Uterus (tissue), 4 donors: ENCODE data around the gene EPHB2. TPM values are rescaled to one million over a fixed set of nuclear protein-coding genes. Genes with fewer than 3 reads are reported as not detected.

Source experiments
- DNase-seq, 2 donors: peaks; one replicate each; pipeline ENCODE4 v3.0.0-alpha.2; 2019 to 2020
- H3K27ac ChIP-seq, 2 donors: fragments of 200-600 bp; sonication (generic); 1 replicate in 1 of 2; 2 replicates in 1 of 2; pipeline ENCODE4 v1.5.1; 2016 to 2018
- H3K27me3 ChIP-seq, 2 donors: fragments of 200-600 bp; sonication (generic); one replicate each; pipeline ENCODE4 v1.5.1; 2018 to 2019; ENCODE audit warnings: control low read depth in 1 of 2
- H3K36me3 ChIP-seq, 2 donors: fragments of 200-600 bp; sonication (generic); one replicate each; pipeline ENCODE4 v1.5.1; 2019; ENCODE audit warnings: control low read depth in 1 of 2
- H3K4me1 ChIP-seq, 2 donors: fragments of 200-600 bp; sonication (generic); one replicate each; pipeline ENCODE4 v1.5.1; 2018 to 2019; ENCODE audit warnings: control low read depth in 1 of 2
- H3K4me3 ChIP-seq, 2 donors: fragments of 200-600 bp; sonication (generic); 1 replicate in 1 of 2; 2 replicates in 1 of 2; pipeline ENCODE4 v1.5.1; 2018 to 2019; ENCODE audit warnings: mild to moderate bottlenecking in 1 of 2
- H3K9me3 ChIP-seq, 2 donors: fragments of 200-600 bp; sonication (generic); one replicate each; pipeline ENCODE4 v1.5.1; 2019; ENCODE audit warnings: control low read depth in 1 of 2
- POLR2A ChIP-seq, 2 donors: fragments of 450-650 bp; IDR thresholded peaks; one replicate each; pipeline ENCODE4 v1.6.1; 2016; ENCODE audit warnings: antibody characterized with exemption in 2 of 2, mild to moderate bottlenecking in 1 of 2, moderate library complexity in 1 of 2
- intact Hi-C: fragments of 100-400 bp; cut with DNase I; formaldehyde crosslinking; loops from one replicate; pipeline ENCODE4 v1.15.1; 2023; ENCODE audit warnings: low total_unique reads
- total RNA-seq, 4 donors: library from RNA; depleted of rRNA in 3 of 4; stranded (reverse); fragments of >200 nt in 3 of 4; gene quantifications; one replicate each; pipeline versions ENCODE4 v1.1.0 to v1.2.4, GENCODE V29; 2014 to 2023
- TF ChIP-seq, protein P1 (sequence below), 4 experiments: fragments of 200-600 bp in 2 of 4; fragments of 450-650 bp in 2 of 4; sonication (generic) in 2 of 4; IDR thresholded peaks; one replicate each; pipeline ENCODE4 v1.5.1; 2016 to 2019; ENCODE audit warnings: antibody characterized with exemption in 4 of 4, mild to moderate bottlenecking in 2 of 4, moderate library complexity in 1 of 4
- donor health status: DM: yes; HTN: yes; CAD: no.

Gene EPHB2
- total RNA-seq, 4 donors from 2014 or later, result under 0.01 to 49.6 (median 2.2) TPM

DNA sequence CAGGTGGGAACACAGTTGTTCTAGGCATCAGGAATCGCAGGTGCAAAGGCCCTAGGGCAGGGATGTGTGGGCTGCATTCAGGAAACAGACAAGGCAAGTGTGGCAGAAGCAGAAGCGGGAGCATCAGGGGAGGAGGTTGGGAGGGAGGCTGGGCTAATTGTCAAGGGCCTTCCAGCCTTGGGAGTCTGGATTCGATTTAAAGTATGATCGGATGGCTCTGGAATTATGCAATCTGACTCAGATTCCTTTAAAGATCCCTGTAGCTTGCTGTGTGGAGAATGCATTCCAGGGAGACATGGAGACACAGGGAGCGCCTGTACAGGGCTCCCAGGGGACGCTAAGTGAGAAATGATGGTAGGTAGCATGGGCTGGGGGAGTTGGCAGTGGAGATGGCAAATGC lies 175.6 kb downstream of the EPHB2 start:
- no peak for DNase-seq
- Histone ChIP-seq H3K4me3 (no peak overlapping the region), H3K4me1 (no peaks in the 10 kb centered on the region), H3K27ac (no peak overlapping the region), H3K36me3 (no peaks in the 10 kb centered on the region), H3K9me3 (no peaks in the 10 kb centered on the region), H3K27me3 (no peaks in the 10 kb centered on the region)
- TF ChIP-seq, protein P1, sequence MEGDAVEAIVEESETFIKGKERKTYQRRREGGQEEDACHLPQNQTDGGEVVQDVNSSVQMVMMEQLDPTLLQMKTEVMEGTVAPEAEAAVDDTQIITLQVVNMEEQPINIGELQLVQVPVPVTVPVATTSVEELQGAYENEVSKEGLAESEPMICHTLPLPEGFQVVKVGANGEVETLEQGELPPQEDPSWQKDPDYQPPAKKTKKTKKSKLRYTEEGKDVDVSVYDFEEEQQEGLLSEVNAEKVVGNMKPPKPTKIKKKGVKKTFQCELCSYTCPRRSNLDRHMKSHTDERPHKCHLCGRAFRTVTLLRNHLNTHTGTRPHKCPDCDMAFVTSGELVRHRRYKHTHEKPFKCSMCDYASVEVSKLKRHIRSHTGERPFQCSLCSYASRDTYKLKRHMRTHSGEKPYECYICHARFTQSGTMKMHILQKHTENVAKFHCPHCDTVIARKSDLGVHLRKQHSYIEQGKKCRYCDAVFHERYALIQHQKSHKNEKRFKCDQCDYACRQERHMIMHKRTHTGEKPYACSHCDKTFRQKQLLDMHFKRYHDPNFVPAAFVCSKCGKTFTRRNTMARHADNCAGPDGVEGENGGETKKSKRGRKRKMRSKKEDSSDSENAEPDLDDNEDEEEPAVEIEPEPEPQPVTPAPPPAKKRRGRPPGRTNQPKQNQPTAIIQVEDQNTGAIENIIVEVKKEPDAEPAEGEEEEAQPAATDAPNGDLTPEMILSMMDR (IDR thresholded peaks at IDR 0.05), result no peak
- no peak for TF ChIP-seq POLR2A (IDR thresholded peaks at IDR 0.05)
- intact Hi-C loops, result no loop called here

DNA sequence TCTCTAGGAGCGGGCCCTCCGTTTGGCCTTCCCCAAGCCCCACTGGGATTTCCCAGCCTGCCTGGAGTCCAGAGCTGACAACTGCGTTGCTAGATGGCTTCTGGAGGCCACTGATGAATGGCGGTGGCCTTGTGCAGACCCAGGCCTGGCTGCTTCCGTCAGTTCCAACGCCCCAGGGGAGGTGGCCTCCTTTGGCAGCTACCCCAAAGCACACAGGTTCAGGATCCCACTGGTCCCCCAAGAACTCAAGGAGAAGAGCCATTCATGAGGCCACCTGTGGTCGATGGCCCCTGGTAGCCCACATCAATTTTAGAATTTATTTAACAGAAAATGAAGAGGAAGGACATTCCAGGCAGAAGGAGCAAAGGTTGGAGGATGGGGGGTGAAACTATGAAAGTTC lies 176.9 kb downstream of the EPHB2 start:
- H3K27me3 ChIP-seq, result no peaks in the 10 kb centered on the region
- TF ChIP-seq, protein P1 (IDR thresholded peaks at IDR 0.05), result no peak
- TF ChIP-seq POLR2A (IDR thresholded peaks at IDR 0.05), result no peak
- intact Hi-C loops, result no loop called here

DNA sequence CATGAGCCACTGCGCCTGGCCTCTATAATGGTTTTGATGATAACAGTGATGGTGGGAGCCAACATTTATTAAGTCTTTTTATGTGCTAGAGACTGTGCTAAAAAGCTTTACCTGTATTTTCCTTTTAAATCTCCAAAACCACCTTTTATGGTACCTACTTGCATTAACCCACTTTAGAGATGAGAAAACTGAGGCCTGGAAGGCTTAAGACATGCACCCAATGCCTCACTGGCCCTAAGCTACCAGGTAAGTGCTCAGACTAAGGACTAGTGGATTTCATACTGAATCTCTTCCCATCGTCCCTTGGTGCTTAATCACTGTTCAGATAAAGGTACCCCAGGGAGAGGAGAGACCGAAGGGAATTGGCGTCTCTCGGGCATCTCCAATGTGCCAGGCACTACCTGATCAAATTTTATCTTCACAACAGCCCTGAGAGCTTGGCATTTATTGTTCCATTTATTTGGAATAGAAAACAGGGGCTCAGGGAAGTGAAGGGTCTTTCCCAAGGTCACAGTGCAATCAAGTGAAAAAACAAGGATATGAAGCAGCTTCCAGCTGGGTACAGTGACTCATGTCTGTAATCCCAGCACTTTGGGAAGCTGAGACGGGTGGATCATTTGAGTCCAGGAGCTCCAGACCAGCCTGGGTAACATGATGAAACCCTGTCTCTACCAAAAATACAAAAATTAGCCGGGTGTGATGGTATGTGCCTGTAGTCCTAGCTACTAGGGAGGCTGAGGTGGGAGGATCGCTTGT lies 177.9 kb downstream of the EPHB2 start:
- no peak for TF ChIP-seq POLR2A (IDR thresholded peaks at IDR 0.05)
- TF ChIP-seq, protein P1 (IDR thresholded peaks at IDR 0.05), result no peak

More for the DNA sequence above, 176.9 kb downstream of the EPHB2 start:
- Histone ChIP-seq H3K9me3 (no peaks in the 10 kb centered on the region), H3K4me3 (no peak overlapping the region), H3K4me1 (no peaks in the 10 kb centered on the region), H3K27ac (no peak overlapping the region), H3K36me3 (no peaks in the 10 kb centered on the region)
- no peak for DNase-seq

DNA sequence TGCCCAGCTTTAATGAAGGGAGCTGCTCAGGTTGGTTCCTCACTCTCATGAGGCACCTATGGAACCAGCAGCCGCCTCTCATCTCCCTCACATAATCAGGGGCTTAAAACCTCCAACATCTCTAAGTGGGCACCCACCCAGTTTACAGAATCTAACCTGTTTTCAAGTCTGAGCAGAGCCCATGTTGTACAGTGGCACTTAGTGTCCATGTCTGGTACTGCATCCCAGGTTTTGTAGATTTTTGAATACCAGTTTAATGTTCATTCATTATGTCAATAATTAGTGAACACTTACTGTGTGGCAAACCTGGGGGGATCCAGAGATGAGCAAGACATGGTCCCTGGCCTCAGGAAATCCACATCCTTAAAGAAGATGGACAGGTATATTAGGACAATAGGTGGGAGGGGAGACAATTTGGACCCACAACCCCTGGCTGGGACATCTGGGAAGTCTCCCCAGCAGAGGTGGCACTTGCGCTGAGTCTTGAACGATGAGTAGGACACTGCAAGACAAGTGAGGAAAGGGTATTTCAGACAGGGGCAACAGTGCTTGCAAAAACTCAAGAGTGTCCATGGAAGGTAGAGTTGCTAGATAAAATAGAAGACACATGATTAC lies 178.7 kb downstream of the EPHB2 start:
- Histone ChIP-seq H3K9me3 (no peaks in the 10 kb centered on the region), H3K4me3 (no peak overlapping the region), H3K4me1 (no peaks in the 10 kb centered on the region), H3K36me3 (no peaks in the 10 kb centered on the region), H3K27me3 (no peaks in the 10 kb centered on the region), H3K27ac (no peak overlapping the region)
- intact Hi-C loops, result no loop called here
- DNase-seq, result no peak
- no peak for TF ChIP-seq POLR2A (IDR thresholded peaks at IDR 0.05)
- TF ChIP-seq, protein P1 (IDR thresholded peaks at IDR 0.05), result peak; percentile 35 to 58 (median 46)

More for the DNA sequence above, 177.9 kb downstream of the EPHB2 start:
- no peaks in the 10 kb centered on the region for H3K36me3 ChIP-seq
- H3K27ac ChIP-seq, result no peak overlapping the region
- H3K4me3 ChIP-seq, result no peak overlapping the region
- intact Hi-C loops, result no loop called here
- no peaks in the 10 kb centered on the region for H3K4me1 ChIP-seq
- no peaks in the 10 kb centered on the region for H3K9me3 ChIP-seq
- H3K27me3 ChIP-seq, result no peaks in the 10 kb centered on the region
- DNase-seq, result no peak

DNA sequence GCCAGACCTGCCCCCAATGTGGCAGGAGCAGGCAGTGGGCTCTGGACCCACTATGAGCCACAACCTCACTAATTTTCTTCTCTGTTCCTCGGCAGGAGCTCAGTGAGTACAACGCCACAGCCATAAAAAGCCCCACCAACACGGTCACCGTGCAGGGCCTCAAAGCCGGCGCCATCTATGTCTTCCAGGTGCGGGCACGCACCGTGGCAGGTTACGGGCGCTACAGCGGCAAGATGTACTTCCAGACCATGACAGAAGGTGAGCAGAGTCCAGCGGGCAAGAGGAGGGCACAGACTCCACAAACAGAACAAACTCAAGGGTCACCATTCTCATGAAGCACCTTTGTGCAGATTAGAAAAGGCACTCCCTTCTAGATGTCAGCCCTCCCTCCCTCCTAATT lies 182.2 kb downstream of the EPHB2 start:
- H3K4me1 ChIP-seq, result no peaks in the 10 kb centered on the region
- intact Hi-C loops, result no loop called here

More for the DNA sequence above, 182.2 kb downstream of the EPHB2 start:
- TF ChIP-seq, protein P1 (IDR thresholded peaks at IDR 0.05), result no peak
- TF ChIP-seq POLR2A (IDR thresholded peaks at IDR 0.05), result no peak
- no peaks in the 10 kb centered on the region for H3K36me3 ChIP-seq
- H3K4me3 ChIP-seq, result no peak overlapping the region
- no peak for DNase-seq
- H3K9me3 ChIP-seq, result no peaks in the 10 kb centered on the region
- no peak overlapping the region for H3K27ac ChIP-seq
- H3K27me3 ChIP-seq, result no peaks in the 10 kb centered on the region
